ENCODE data around the gene TUBG2.

GRCh38 chr17:42694524-42694923 is 35.4 kb downstream of the TUBG2 start:
- TF ChIP-seq CTCF (IDR thresholded peaks at IDR 0.05; ENCODE audit: borderline replicate concordance, extremely low read depth, low read length, poor library complexity, severe bottlenecking) (no peak), EZH2 (IDR thresholded peaks at IDR 0.05; ENCODE audit: borderline replicate concordance, low read depth, low read length, severe bottlenecking) (no peak)

Measured in DND-41 (cell line).